Cardiac fibroblast (primary cell): ENCODE measurements around the gene SLC12A8.

Source experiments
- DNase-seq, 2 donors: peaks; one replicate each; pipeline versions ENCODE4 v3.0.0 to v3.0.0-alpha.2; 2010; ENCODE audit warnings: low read depth in 2 of 2
- H3K4me3 ChIP-seq, 2 donors: replicated peaks in 1 of 2; 1 replicate in 1 of 2; 2 replicates in 1 of 2; pipeline ENCODE4 v1.5.1; 2011; ENCODE audit warnings: low read depth in 2 of 2, low read length in 2 of 2, mild to moderate bottlenecking in 2 of 2, moderate library complexity in 1 of 2
- CTCF ChIP-seq: IDR thresholded peaks from one replicate; pipeline ENCODE4 v1.5.1; 2011; ENCODE audit warnings: low read depth, mild to moderate bottlenecking, low read length, inconsistent platforms

The SLC12A8 gene

GRCh38 chr3:125119752-125120378, 92.7 kb downstream of the SLC12A8 start:
- TF ChIP-seq CTCF, result no peak
- no peak overlapping the region for H3K4me3 ChIP-seq
- peak in 1 of 2 donors; percentile 58 for DNase-seq

- no peak for DNase-seq
- no peak overlapping the region for H3K4me3 ChIP-seq
- no peak for TF ChIP-seq CTCF
Observed at GRCh38 chr3:125118600-125118999, 93.9 kb downstream of the SLC12A8 start.

- DNase-seq, result no peak
- TF ChIP-seq CTCF, result no peak
- no peak overlapping the region for H3K4me3 ChIP-seq
Observed at GRCh38 chr3:125117631-125118191, 94.8 kb downstream of the SLC12A8 start.

- DNase-seq, result peak; percentile 85 to 92
- no peak overlapping the region for H3K4me3 ChIP-seq
- no peak for TF ChIP-seq CTCF
Observed at GRCh38 chr3:125116311-125117080, 96.1 kb downstream of the SLC12A8 start.

- H3K4me3 ChIP-seq, result no peak overlapping the region
- DNase-seq, result peak; percentile 59 to 78
- no peak for TF ChIP-seq CTCF
Observed at GRCh38 chr3:125115640-125116039, 96.9 kb downstream of the SLC12A8 start.

- no peak for TF ChIP-seq CTCF
- no peak for DNase-seq
- no peak overlapping the region for H3K4me3 ChIP-seq
Observed at GRCh38 chr3:125112981-125113380, 99.6 kb downstream of the SLC12A8 start.
